Thoracic aorta (tissue), 2 donors: Measurements from ENCODE around the gene XYLT1. TPM values are rescaled to one million over a fixed set of nuclear protein-coding genes. Genes with fewer than 3 reads are reported as not detected.

Source experiments
- ATAC-seq: fragments of 150-250 bp; one replicate; pipeline ENCODE4 v1.8.0; 2017; ENCODE audit warnings: low read depth; ENCODE audit not compliant: insufficient number of reproducible peaks, low FRiP score
- DNase-seq: peaks from one replicate; pipeline ENCODE4 v3.0.0-alpha.2; 2020; ENCODE audit warnings: low spot score
- H3K27ac ChIP-seq, 2 donors: fragments of 200-600 bp; sonication (generic); 1 replicate in 1 of 2; 2 replicates in 1 of 2; pipeline ENCODE4 v1.5.1; 2016; ENCODE audit warnings: mild to moderate bottlenecking in 2 of 2, moderate library complexity in 2 of 2
- H3K27me3 ChIP-seq: fragments of 200-600 bp; sonication (generic); replicated peaks from 2 replicates; pipeline ENCODE4 v1.6.0; 2016; ENCODE audit warnings: mild to moderate bottlenecking; ENCODE audit not compliant: insufficient read depth
- H3K36me3 ChIP-seq: fragments of 200-600 bp; sonication (generic); one replicate; pipeline ENCODE4 v1.5.1; 2016
- H3K4me1 ChIP-seq, 2 donors: fragments of 200-600 bp; sonication (generic); 1 replicate in 1 of 2; 2 replicates in 1 of 2; pipeline versions ENCODE4 v1.5.1 to v1.6.0; 2016; ENCODE audit warnings: low read depth in 2 of 2, mild to moderate bottlenecking in 1 of 2; ENCODE audit not compliant: control insufficient read depth in 1 of 2
- H3K4me3 ChIP-seq: fragments of 200-600 bp; sonication (generic); 2 replicates; pipeline ENCODE4 v1.5.1; 2016; ENCODE audit warnings: mild to moderate bottlenecking
- H3K9me3 ChIP-seq: fragments of 200-600 bp; sonication (generic); 2 replicates; pipeline ENCODE4 v1.5.1; 2016
- total RNA-seq, 2 donors: library from RNA; depleted of rRNA; stranded (reverse); fragments of >200 nt; gene quantifications; one replicate each; pipeline versions ENCODE4 v1.1.0 to v1.2.3, GENCODE V29; 2016
- TF ChIP-seq, protein P1 (sequence below): fragments of 200-600 bp; sonication (generic); IDR thresholded peaks from one replicate; pipeline ENCODE4 v1.5.1; 2019; ENCODE audit warnings: antibody characterized with exemption

Gene XYLT1
- total RNA-seq, 2 donors from 2014 or later: 13.1 to 22.5 TPM

DNA sequence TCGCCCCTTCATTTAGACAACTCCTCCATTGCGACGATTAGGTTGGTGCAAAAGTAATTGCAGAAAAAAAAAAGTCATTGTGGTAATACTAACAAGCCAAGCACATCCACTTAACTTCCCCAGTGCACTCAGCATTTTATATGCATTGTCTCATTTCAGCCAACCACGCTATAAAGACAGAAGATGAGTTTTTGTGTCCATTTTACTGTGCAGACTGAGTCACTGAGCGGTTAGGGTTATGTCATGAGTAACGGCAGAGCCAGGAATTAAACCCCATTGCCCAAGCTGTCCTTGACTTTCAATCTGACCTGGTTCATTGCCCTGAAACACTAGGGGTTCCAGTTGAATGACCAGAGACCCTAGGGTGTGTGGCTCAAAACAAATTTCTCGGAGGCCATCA, 218.7 kb downstream of the XYLT1 start:
- Histone ChIP-seq H3K4me3 (no peak overlapping the region), H3K4me1 (no peaks in the 10 kb centered on the region), H3K36me3 (no peaks in the 10 kb centered on the region), H3K27me3 (no peaks in the 10 kb centered on the region), H3K9me3 (no peaks in the 10 kb centered on the region), H3K27ac (no peak overlapping the region)
- no peak for ATAC-seq
- no peak for DNase-seq
- TF ChIP-seq, protein P1, sequence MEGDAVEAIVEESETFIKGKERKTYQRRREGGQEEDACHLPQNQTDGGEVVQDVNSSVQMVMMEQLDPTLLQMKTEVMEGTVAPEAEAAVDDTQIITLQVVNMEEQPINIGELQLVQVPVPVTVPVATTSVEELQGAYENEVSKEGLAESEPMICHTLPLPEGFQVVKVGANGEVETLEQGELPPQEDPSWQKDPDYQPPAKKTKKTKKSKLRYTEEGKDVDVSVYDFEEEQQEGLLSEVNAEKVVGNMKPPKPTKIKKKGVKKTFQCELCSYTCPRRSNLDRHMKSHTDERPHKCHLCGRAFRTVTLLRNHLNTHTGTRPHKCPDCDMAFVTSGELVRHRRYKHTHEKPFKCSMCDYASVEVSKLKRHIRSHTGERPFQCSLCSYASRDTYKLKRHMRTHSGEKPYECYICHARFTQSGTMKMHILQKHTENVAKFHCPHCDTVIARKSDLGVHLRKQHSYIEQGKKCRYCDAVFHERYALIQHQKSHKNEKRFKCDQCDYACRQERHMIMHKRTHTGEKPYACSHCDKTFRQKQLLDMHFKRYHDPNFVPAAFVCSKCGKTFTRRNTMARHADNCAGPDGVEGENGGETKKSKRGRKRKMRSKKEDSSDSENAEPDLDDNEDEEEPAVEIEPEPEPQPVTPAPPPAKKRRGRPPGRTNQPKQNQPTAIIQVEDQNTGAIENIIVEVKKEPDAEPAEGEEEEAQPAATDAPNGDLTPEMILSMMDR: no peak

DNA sequence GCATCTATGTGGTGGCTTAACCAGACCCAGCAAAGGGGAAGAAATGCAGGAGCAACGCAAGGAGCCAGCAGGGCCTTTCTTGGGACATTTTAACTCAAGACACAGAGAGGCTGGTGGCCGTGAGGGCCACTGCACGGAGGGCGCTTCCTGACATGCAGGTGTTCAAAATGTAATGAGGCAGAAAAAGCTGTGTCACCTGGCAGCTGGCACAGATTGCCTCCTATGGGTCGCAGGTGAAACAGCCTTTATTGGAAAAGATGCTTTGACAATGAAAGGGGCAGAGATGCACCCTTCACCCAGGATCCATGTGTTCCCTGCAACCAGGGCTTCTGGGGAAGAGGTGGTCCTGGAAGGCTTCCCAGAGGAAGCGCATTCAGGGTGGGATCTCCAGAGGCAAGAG, 219.3 kb downstream of the XYLT1 start:
- TF ChIP-seq, protein P1: no peak
- DNase-seq (no peak), ATAC-seq (no peak)
- no peaks in the 10 kb centered on the region for H3K9me3 ChIP-seq
- no peak overlapping the region for H3K27ac ChIP-seq
- H3K4me3 ChIP-seq: no peak overlapping the region
- H3K4me1 ChIP-seq: no peaks in the 10 kb centered on the region
- no peaks in the 10 kb centered on the region for H3K27me3 ChIP-seq
- H3K36me3 ChIP-seq: no peaks in the 10 kb centered on the region

DNA sequence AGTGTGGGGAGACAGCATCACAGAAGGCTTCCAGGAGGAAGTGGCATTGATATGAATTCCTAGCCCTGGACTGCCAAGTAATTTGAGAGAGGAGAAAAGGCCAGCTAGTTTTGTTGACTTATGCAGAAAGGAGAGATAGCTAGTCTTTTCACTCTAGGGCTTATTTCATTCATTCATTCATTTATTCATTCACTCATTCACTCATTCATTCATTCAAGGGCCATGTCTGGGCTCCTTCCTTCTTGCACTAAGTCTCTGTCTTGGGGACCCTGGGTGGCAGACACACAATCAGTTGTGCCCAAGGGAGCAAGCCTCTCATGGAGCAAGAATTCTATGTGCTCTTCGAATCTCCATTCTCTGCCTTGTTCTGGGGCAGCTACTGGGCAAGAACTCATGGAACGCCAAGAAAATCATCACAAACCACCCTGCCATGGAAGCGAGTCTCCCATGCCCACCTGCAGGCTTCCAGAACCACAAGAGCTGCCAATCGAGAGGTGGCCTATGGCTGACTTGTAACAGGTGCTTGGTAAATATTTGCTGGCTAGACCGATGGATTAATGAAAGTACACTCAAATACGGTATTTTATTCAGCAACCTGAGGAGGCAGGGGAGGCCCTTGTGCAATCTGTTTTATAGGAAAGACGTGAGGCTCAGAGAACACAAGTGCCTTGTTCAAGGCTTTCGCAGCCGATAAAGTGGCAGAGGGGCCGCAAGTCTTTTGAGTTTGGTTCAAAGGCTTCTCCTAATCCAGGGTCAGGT, 223.6 kb downstream of the XYLT1 start:
- DNase-seq: no peak
- Histone ChIP-seq H3K27ac (no peak overlapping the region), H3K36me3 (no peaks in the 10 kb centered on the region), H3K9me3 (no peaks in the 10 kb centered on the region), H3K4me3 (no peak overlapping the region), H3K27me3 (no peaks in the 10 kb centered on the region), H3K4me1 (no peaks in the 10 kb centered on the region)
- ATAC-seq: no peak
- TF ChIP-seq, protein P1: no peak

DNA sequence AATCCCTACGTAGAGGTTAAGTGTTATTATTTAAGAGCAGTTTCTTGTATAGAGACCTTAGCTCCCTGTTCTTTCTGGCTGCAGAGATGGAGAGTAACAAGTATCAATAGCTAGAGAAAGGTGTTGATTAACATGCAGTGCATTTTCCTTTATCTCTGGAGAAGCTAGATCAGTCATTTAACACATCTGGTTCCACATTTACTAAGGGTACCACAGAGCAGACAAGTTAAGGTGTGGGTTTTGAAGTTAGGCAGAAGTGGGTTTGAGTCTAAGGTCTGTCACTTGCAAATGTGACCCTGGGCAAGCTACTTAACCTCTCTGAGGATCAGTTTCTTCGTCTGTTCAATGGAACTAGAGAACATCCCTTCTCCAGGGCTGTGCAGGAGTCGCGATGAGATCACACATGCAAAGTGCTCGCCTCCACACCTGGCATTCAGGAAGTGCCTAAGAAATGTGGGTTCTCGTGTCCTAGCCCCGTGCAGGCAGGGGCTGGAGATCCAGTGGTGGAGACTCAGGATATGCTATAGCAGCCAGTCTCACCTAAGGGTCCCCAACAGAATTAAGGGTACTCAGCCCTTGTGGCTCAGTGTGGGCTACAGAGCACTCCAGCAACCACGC, 224.4 kb downstream of the XYLT1 start:
- no peaks in the 10 kb centered on the region for H3K27me3 ChIP-seq
- TF ChIP-seq, protein P1: no peak
- H3K36me3 ChIP-seq: no peaks in the 10 kb centered on the region
- no peaks in the 10 kb centered on the region for H3K4me1 ChIP-seq
- H3K27ac ChIP-seq: no peak overlapping the region
- DNase-seq (no peak), ATAC-seq (no peak)
- H3K9me3 ChIP-seq: no peaks in the 10 kb centered on the region
- H3K4me3 ChIP-seq: no peak overlapping the region

DNA sequence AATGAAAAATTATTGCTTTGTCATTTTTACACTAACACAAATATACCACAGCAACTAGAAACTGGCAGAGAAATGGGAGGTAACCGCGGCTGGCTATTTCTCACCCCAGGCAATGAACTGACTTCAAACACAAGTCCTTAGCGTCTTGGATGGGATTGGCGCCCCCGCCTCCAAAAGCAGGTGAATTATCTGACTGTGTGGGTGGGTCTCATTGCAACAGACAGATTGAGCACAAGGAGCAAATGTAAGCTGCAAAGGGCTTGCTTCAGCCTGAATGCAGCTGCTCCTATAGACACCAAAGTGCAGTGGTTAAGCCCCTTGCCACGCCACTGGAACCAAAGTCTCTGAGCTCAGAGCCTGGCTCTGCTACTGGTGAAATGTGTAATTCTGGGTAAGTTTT, 225.0 kb downstream of the XYLT1 start:
- H3K4me3 ChIP-seq: no peak overlapping the region
- DNase-seq (no peak), ATAC-seq (no peak)
- H3K27me3 ChIP-seq: no peaks in the 10 kb centered on the region
- no peaks in the 10 kb centered on the region for H3K36me3 ChIP-seq
- no peaks in the 10 kb centered on the region for H3K4me1 ChIP-seq
- TF ChIP-seq, protein P1: no peak
- no peak overlapping the region for H3K27ac ChIP-seq
- H3K9me3 ChIP-seq: no peaks in the 10 kb centered on the region
